HG03439 (cell line): ENCODE data around the gene ACSL3.
"Not testable (repeated sequence)": the region's sequence is repeated elsewhere in the genome, so short reads cannot be mapped to it uniquely, and the experiment has no call there.

Experiments used
- ATAC-seq: cut with Tn5 transposase; IDR thresholded peaks from one replicate; pipeline ENCODE4 v1.9.1; 2021; ENCODE audit warnings: mild to moderate bottlenecking, moderate library complexity; ENCODE audit not compliant: unreplicated experiment

ACSL3 gene

GRCh38 chr2:222907790-222908441 is 47.1 kb downstream of the ACSL3 start:
- no peak for ATAC-seq

GRCh38 chr2:222909286-222909685 is 48.5 kb downstream of the ACSL3 start:
- ATAC-seq = no peak

GRCh38 chr2:222912117-222912516 is 51.3 kb downstream of the ACSL3 start:
- peak; percentile 98 for ATAC-seq

GRCh38 chr2:222912776-222913175 is 51.9 kb downstream of the ACSL3 start:
- ATAC-seq = no peak

- ATAC-seq = no peak
Observed at GRCh38 chr2:222915092-222915957, 54.5 kb downstream of the ACSL3 start.

DNA sequence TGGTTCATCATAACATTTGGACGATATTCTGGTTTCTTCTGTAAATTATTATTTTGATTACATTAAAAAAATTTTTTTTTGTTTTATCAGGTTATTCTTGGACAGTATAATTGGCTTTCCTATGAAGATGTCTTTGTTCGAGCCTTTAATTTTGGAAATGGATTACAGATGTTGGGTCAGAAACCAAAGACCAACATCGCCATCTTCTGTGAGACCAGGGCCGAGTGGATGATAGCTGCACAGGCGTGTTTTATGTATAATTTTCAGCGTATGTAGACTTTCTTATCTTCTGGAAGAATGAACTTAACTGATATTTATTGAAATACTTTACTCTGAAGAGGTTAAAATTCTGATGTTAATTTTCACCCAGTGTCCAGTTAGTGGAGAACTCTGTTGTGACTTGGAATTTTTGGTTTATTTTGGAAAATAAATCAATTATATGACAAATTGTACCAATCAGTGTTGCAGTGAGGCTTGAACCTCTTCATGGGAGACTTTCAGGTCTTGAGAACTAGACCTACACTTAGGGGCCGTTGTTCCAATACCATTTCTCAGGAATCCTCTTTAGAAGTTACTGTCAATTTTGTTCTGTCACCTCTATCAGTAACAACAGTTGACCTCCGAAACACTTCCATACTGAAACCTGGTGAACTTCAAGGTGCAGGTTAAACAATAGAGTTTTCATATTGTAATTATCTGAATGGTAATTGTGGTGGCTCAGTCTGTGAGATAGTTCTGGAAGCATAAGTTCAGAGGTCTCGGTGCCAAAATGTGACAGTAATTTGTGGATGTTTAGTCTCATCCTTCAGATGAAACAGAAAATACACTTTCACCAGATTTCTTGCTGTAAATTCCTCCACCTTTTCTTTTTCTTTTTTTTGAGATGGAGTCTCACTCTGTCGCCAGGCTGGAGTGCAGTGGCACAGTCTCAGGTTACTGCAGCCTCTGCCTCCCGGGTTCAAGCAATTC is 55.7 kb downstream of the ACSL3 start:
- no peak for ATAC-seq

GRCh38 chr2:222917212-222917611 is 56.4 kb downstream of the ACSL3 start:
- ATAC-seq = not testable (repeated sequence)

DNA sequence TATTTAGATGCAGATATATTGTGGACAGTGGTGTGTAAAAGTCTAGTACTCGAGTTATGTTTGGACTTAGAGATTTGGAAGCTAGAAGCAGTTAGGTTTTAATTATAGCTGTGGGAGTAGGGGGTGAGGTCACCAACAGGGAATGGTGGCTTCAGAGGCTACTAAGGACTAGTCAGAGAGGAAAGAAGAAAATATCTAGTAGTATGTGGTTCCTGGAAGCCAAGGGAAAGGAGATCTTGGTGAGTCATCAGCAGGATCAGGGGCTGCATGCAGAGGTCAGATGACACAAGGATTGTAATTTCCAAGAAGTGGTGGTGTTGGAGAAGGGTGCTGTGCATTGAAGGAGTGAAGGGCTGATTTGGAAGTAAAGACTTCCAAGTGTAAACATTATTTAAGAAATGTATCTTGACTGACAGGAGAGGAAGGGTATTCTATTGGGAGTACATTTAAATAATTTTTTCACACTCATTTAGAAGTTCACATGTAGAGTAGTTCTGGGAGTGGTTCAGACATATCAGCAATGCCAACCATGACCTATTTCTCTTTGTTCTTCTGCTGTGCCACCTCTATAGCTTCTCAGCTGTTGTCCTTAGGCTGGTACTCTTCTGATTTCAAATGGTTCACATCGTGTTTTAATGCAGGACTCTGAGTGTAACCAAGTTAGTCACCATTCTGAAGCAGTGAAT is 59.1 kb downstream of the ACSL3 start:
- ATAC-seq = no peak

- ATAC-seq = no peak
Observed at GRCh38 chr2:222920657-222921186, 59.9 kb downstream of the ACSL3 start.

DNA sequence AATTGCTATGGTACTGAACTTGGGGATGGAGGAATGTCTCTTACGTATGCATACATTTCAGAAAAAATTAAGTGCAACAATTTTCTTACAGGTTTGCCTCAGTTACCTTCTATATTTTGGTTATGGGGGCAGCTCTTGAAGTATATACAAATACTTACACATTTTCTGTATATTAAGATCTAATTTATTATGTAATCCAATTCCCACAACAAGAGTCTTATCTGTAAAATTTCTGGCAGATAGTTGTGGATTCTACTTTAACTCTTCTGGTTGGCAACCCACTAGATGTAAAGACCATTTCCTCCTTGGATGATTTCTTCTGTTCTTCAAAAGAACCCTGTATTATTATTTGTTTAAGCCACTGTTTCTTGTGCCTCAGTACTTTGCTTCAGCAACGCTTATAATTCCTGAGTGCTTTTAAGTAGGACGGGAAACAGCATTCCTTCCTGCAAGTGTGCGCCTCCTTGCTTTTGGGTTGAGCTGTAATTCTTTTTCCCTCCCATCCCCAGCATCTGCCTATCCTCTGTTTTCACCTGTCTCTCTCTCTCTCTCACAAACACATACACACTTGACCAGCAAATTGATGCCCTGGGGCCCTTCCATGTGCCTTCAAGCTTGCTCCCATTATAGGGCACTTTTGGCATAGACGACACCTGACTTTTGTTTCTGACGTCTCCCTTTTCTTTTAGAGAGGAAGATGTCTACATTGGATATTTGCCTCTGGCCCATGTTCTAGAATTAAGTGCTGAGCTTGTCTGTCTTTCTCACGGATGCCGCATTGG is 61.4 kb downstream of the ACSL3 start:
- ATAC-seq = no peak

DNA sequence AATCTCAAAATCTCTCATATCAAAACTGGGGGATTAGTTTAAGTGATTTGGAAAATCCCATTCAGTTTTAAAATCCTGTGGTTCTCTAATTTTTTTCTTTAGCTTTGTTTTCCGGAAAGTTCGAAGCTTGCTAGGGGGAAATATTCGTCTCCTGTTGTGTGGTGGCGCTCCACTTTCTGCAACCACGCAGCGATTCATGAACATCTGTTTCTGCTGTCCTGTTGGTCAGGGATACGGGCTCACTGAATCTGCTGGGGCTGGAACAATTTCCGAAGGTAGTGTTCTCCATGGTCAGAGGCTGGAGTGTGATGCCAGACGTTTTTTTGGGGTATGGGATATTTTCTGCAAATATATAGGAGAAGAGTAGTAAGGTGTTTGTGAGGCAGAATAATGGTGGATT is 66.1 kb downstream of the ACSL3 start:
- no peak for ATAC-seq

- ATAC-seq = no peak
Observed at GRCh38 chr2:222927600-222927999, 66.8 kb downstream of the ACSL3 start.

DNA sequence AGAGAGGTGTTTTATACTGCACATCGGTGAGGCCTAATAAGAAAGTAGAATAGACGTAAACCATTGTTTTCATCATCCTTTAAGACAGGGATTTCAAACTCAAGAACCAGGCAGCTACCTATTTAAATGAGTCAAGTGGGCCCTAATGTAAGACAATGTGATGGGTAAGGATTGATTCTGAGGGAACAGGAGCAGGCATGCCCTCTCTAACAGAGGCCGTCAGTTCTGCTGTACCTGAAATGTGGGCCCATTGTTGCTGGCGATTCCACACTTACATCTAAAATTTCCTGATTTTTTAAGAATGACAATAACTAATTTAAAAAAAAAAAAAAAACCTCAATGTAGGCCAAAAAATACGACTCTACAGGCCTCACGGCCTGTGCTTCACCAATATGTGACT is 67.5 kb downstream of the ACSL3 start:
- ATAC-seq = no peak

GRCh38 chr2:222930862-222931261 is 70.0 kb downstream of the ACSL3 start:
- ATAC-seq = no peak

DNA sequence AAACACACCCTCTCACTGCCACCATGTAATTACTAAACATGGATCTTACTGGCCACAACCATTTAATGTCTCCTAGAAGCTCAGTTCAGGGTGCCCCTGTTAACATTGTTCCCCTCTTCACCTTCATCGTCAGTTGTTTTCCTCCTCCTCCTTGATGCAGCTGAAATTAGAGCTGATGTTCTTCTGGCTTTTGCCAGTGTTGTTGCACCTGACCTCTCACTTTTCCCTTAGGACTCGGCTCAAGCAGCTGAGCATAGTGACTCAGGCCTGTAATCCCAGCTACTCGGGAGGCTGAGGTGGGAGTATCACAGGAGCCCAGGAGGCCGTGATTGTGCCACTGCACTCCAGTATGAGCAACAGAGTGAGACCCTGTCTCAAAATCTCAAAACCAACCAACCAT is 70.8 kb downstream of the ACSL3 start:
- ATAC-seq = no peak

DNA sequence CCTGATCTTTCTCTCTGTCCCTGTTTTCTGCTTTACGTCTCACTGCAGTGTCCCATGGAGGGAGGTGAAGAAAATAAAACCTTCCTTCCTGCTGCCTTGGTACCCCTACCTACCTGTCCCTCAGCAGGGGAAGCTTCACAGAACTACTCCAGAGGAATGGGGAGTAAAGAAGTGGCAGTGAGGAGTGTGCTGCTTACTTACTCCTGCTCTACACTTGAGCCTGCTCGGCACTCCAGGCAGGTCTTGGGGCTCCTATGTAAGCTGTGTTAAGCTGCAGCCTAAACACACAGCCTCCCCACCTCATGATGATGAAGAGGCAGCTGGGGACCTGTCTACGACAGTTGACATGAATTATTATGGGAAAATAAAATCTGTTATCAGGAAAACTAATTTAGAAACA is 72.6 kb downstream of the ACSL3 start:
- ATAC-seq = no peak

DNA sequence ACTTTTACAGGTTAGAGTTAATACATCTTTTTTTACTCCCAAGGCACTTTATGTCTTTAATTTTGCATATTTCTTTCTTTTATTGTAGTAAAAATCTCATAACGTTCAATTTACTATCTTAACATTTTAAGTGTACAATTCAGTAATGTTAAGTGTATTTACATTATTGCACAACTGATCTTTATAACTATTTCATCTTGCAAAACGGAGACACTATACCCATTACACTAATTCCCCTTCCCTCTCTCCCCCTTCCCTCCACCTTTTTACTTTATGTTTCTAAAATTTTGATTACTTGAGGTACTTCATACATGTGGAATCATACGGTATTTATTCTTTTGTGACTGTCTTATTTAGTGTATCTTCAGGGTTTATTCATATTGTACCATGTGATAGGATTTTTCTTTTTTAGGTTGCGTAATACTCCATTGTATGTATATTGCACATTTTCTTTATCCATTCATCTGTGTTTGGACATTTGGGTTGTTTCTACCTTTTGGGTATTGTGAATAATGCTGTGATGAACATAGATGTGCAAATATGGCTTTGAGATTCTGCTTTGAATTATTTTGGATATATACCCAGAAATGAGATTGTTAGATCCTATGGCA is 75.0 kb downstream of the ACSL3 start:
- no peak for ATAC-seq

- no peak for ATAC-seq
Observed at GRCh38 chr2:222936705-222937104, 75.9 kb downstream of the ACSL3 start.

GRCh38 chr2:222938327-222938726 is 77.5 kb downstream of the ACSL3 start:
- no peak for ATAC-seq
